Kasumi-1 (cell line): Measurements from ENCODE around the gene NABP1.

Source experiments
- DNase-seq, 2 experiments: peaks; one replicate each; lab custom pipeline; 2025; lab: John Stamatoyannopoulos, UW

NABP1 gene

GRCh38 chr2:191710411-191710900, 32.5 kb downstream of the NABP1 start:
- no peak for DNase-seq

DNA sequence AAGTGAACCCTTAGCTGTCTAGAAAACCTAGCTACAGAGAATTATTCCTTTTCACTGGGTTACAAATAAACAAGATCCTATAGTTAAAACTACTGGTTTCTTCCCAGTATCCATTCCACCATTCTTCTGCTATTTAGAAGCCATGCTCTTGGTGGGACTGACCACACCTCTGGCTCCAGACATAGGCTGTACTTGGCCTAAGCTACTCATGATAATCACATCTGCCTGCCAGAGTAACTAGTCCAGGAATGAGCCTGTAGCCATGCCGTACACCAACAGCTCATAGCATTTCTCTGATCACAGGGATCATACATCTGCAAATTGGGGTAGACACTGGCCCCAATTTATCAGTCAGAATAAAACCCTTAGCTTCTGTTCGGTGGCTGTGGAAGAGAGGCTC, 33.7 kb downstream of the NABP1 start:
- no peak for DNase-seq

DNA sequence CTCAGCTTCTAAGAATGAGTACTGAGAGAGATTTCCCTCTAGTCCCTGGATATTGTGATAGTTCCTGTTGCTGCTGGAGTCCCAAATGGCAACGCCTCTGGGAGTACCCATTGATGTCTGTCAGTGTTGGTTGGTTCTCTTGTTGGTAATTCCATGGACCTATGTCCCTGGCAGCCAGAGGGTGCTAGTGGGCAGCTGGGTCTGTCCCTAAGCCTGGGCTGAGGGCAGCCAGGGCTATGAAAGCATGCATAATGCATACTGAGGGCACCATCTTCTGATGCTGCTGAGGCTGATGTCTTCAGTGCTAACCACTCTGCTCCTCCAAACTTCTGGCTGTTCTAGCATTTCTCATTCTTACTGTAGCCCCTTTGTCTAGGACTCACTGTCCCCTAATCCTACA, 35.9 kb downstream of the NABP1 start:
- no peak for DNase-seq

DNA sequence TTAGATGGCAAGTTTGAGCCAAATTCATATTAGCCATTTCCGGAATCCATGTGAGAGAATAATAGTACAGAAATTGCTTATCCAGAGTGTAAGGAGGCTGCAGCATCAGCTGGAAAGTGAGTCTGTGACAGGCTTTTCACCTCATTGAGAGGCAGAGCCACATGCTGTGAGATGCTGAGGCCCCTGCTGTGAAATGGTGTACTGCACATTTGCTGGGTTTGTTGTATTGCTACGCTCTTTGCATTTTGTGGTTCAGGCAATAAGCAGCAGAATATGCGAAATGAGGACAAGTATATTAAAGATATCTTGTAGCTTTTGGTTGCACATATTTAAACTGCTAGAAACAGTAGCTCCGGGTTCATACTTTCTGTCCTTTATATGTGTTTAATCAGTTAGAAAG, 37.0 kb downstream of the NABP1 start:
- DNase-seq = no peak

GRCh38 chr2:191715471-191715870, 37.5 kb downstream of the NABP1 start:
- no peak for DNase-seq

- no peak for DNase-seq
These were observed 41.3 kb downstream of the NABP1 start for GRCh38 chr2:191719261-191719660.

DNA sequence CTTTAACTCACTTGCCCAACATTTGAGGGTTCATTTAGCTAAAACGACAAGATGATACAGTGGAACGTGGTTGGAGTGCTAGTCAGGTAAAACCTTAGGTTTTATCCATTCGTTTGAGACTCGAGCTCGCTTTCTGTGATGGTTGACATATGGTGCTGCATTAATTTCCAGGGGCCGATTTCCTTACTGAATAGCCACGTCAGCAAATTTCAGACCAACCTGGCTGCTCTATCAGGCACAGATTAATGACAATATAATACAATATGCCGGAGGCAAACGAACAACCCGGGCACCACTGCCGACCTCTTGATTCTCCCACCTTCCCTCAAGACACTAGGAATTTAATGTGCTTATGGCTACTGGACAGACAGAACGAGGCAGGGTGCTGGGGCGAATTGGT, 42.0 kb downstream of the NABP1 start:
- no peak for DNase-seq

GRCh38 chr2:191721331-191721730, 43.4 kb downstream of the NABP1 start:
- DNase-seq = no peak

- no peak for DNase-seq
These were observed 46.1 kb downstream of the NABP1 start for GRCh38 chr2:191724015-191724414.

- DNase-seq = peak in 1 of 2 experiments; percentile 22
These were observed 51.1 kb downstream of the NABP1 start for GRCh38 chr2:191728750-191729624.

- DNase-seq = no peak
These were observed 52.3 kb downstream of the NABP1 start for GRCh38 chr2:191730263-191730662.
